HepG2 (cell line): ENCODE measurements around the gene MID1. TPM values are rescaled to one million over a fixed set of nuclear protein-coding genes. Genes with fewer than 3 reads are reported as not detected.

Experiments used
- ATAC-seq: fragments of 200-7000 bp; cut with Tn5 transposase; 3 replicates; pipeline ENCODE4 v1.9.1; 2020; ENCODE audit warnings: mild to moderate bottlenecking, moderate library complexity
- BruUV-seq: library from RNA; stranded (reverse); fragments of 400-500 nt; replicated peaks from 2 replicates; lab custom pipeline; 2021; lab: Mats Ljungman, UMichigan
- CTCF ChIA-PET: fragments of 300-600 bp; formaldehyde crosslinking; extraction: SDS; loops from one replicate; lab custom pipeline; 2021; ENCODE audit warnings: low total read pairs, inconsistent platforms, low intra/inter-chr PET ratio; lab: Yijun Ruan, JAX
- POLR2A ChIA-PET: fragments of 350-600 bp; sonication (Branson Sonifier 250); formaldehyde crosslinking; loops from one replicate; lab custom pipeline; 2020; ENCODE audit warnings: antibody characterized with exemption, inconsistent platforms; lab: Yijun Ruan, JAX
- DNase-seq: peaks from one replicate; pipeline ENCODE4 v3.0.0-alpha.2; 2015; ENCODE audit warnings: low spot score
- FAIRE-seq: peaks from 3 replicates; lab custom pipeline; 2011; peaks lifted over from hg19 to GRCh38; lab: Jason Lieb, UNC
- H2AFZ ChIP-seq: one replicate; pipeline ENCODE4 v1.6.1; 2011; ENCODE audit warnings: low read length, inconsistent platforms
- H3K27ac ChIP-seq: fragments of 300-600 bp; 3 replicates; pipeline ENCODE4 v1.8.0; 2011; ENCODE audit warnings: mixed run types, mild to moderate bottlenecking, mixed read lengths, low read length, inconsistent platforms; ENCODE audit not compliant: insufficient read depth; ENCODE audit errors: extremely low read length
- H3K27me3 ChIP-seq, 2 experiments: fragments of 200-600 bp in 1 of 2; 2 replicates in 1 of 2; 3 replicates in 1 of 2; pipeline versions ENCODE4 v1.6.0 to v1.8.0; 2011; ENCODE audit warnings: low read length in 2 of 2, mild to moderate bottlenecking in 2 of 2, moderate library complexity in 2 of 2, inconsistent platforms in 1 of 2; ENCODE audit not compliant: insufficient read depth in 2 of 2, control insufficient read depth in 1 of 2
- H3K36me3 ChIP-seq, 2 experiments: fragments of 200-600 bp in 1 of 2; replicated peaks in 1 of 2; 2 replicates in 1 of 2; 3 replicates in 1 of 2; pipeline versions ENCODE4 v1.5.1 to v1.8.0; 2011; ENCODE audit warnings: low read length in 2 of 2, inconsistent platforms in 1 of 2; ENCODE audit not compliant: insufficient read depth in 2 of 2, control insufficient read depth in 1 of 2
- H3K4me1 ChIP-seq: 2 replicates; pipeline ENCODE4 v1.5.1; 2012; ENCODE audit warnings: low read length, inconsistent platforms; ENCODE audit not compliant: insufficient read depth
- H3K4me2 ChIP-seq: 2 replicates; pipeline ENCODE4 v1.6.0; 2011; ENCODE audit warnings: low read depth, low read length, inconsistent platforms
- H3K4me3 ChIP-seq, 3 experiments: fragments of 200-600 bp in 1 of 3; sonication (generic), shearing (Covaris generic) in 1 of 3; replicated peaks in 1 of 3; 2 replicates each; pipeline ENCODE4 v1.5.1; 2011 to 2016; ENCODE audit warnings: low read length in 3 of 3, inconsistent platforms in 2 of 3, low read depth in 2 of 3, mild to moderate bottlenecking in 2 of 3, control low read depth in 1 of 3, mixed read lengths in 1 of 3; ENCODE audit not compliant: insufficient read depth in 1 of 3
- H3K79me2 ChIP-seq: one replicate; pipeline ENCODE4 v1.6.1; 2011; ENCODE audit warnings: low read length, inconsistent platforms; ENCODE audit not compliant: insufficient read depth
- H3K9ac ChIP-seq: 2 replicates; pipeline ENCODE4 v1.6.0; 2011; ENCODE audit warnings: mild to moderate bottlenecking, low read depth, low read length, inconsistent platforms; ENCODE audit not compliant: insufficient read depth
- H3K9me3 ChIP-seq: 2 replicates; pipeline ENCODE4 v1.5.1; 2012; ENCODE audit warnings: mild to moderate bottlenecking, low read length
- H4K20me1 ChIP-seq: 2 replicates; pipeline ENCODE4 v1.6.0; 2011; ENCODE audit warnings: inconsistent platforms, mild to moderate bottlenecking, low read length, moderate library complexity; ENCODE audit not compliant: insufficient read depth
- ARHGAP35 ChIP-seq: sonication (generic); formaldehyde crosslinking; IDR thresholded peaks from 2 replicates; pipeline ENCODE4 v1.9.0; 2022; ENCODE audit warnings: mild to moderate bottlenecking, inconsistent platforms, moderate library complexity, missing genetic modification reagents, borderline replicate concordance
- BHLHE40 ChIP-seq: IDR thresholded peaks from 2 replicates; pipeline ENCODE4 v1.6.1; 2011; ENCODE audit warnings: low read length, improper control_type of control experiment
- CBFB ChIP-seq: sonication (generic); formaldehyde crosslinking; IDR thresholded peaks from 2 replicates; pipeline ENCODE4 v1.4.0; 2020; ENCODE audit warnings: missing genetic modification reagents
- GABPA ChIP-seq, 2 experiments: IDR thresholded peaks; 2 replicates each; pipeline ENCODE4 v1.6.1; 2011 to 2016; ENCODE audit warnings: low read depth in 2 of 2, low read length in 1 of 2, missing biosample characterization in 1 of 2, missing genetic modification characterization in 1 of 2
- ISX ChIP-seq: sonication (generic); formaldehyde crosslinking; conservative IDR thresholded peaks from 2 replicates; pipeline ENCODE4 v1.5.0; 2020; ENCODE audit warnings: missing genetic modification reagents
- ZMYM4 ChIP-seq: sonication (generic); formaldehyde crosslinking; IDR thresholded peaks from 2 replicates; pipeline ENCODE4 v1.8.1; 2023; ENCODE audit warnings: mild to moderate bottlenecking, missing genetic modification reagents
- WGBS: methylation state at CpG from one replicate; pipeline ENCODE4 v1.1.6; 2017; ENCODE audit warnings: low lambda C conversion rate; 5-methylcytosine and 5-hydroxymethylcytosine counted together
- in situ Hi-C: cut with HindIII; loops from 2 replicates; pipeline ENCODE4 v1.10.0; 2017; ENCODE audit warnings: low pct_unique_long_range_greater_than_20kb; ENCODE audit not compliant: extremely low pct_ligation_motif_present
- intact Hi-C: fragments of 100-400 bp; cut with micrococcal nuclease; formaldehyde crosslinking; loops from one replicate; pipeline ENCODE4 v1.10.0; 2022; ENCODE audit not compliant: unreplicated experiment
- polyA plus RNA-seq, 8 experiments: library from polyadenylated mRNA; depleted of rRNA in 3 of 8; stranded (reverse) in 7 of 8; unstranded in 1 of 8; fragments of >200 nt; fragmentation: Illumina TruSeq in 4 of 8; extraction: Trizol in 4 of 8; gene quantifications; 2 replicates each; pipeline versions ENCODE4 v1.2.1 to v1.2.3, GENCODE V29; 2011 to 2016; ENCODE audit warnings: low read depth in 4 of 8, missing spikeins in 1 of 8, mixed read lengths in 1 of 8; ENCODE audit not compliant: insufficient read depth in 1 of 8
- total RNA-seq, 5 experiments: library from RNA; depleted of rRNA; stranded (reverse); fragments of >200 nt; fragmentation: Illumina TruSeq; extraction: Trizol; gene quantifications; 2 replicates each; pipeline ENCODE4 v1.2.3, GENCODE V29; 2016; ENCODE audit warnings: low read depth in 1 of 5

Gene MID1
- total and polyA plus RNA-seq, 2 of the 13 experiments (the other 11 are each of a cell fraction or from before 2014, with no cell fraction given): 0.86 to 1.1 TPM

DNA sequence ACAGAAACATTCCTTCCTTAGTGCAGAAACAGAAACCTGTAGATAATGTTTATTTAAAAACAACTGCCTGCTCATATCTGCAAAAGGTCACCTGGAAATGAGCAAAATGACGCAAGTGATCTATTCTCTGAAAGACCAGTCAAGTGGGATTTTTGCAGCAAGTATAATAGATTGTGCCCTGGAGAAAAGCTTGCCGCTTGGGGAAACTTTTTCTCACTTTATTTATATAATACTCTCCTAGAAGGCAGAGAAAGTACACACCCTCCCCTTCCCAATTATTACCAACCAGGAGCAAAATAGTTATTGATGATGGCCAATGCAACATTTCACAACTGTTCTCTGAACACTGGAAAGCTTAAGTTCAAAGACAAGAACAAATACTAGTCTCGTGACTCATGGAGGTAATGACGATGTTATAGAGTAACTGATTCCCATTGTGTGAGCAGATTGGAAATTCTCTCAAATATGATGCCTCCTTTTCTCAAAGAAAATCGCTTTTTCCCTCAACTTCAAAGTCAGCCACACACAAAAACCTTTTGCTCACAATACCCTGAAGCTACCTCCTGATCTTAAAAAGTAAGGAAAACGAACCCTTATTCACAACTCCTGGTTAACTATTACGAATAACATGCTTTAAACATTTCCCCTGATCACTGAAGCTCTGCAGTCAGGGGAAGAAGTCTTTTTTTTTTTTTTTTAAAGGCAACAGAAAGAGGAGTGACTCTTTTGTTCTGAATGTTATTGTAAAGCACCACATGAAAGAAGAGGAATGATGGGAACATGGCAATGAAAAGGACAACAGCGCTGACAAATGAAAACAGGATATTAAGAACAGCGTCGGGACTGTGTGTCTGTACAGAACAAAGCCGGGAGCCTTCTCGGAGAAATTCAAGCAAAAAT, 41.0 kb downstream of the MID1 start:
- ChIA-PET CTCF (no interaction called here), POLR2A (no interaction called here)
- no peak overlapping the region; a peak in 1 of 6 replicates for H3K4me3 ChIP-seq
- WGBS: 12% methylated on average over 12 of the region's 12 CpGs
- no peaks in the 10 kb centered on the region for H3K9me3 ChIP-seq
- in situ Hi-C loops (no loop called here), intact Hi-C loops (no loop called here)
- BruUV-seq: no TSS peak
- no peak overlapping the region for H3K27ac ChIP-seq
- H3K9ac ChIP-seq: peak overlapping the region; percentile 15; the same call in 1 of the 2 replicates
- no peak for TF ChIP-seq ISX
- TF ChIP-seq BHLHE40: 0 out of 2 replicates have a peak, but pooled peaks have one; percentile 25
- peaks cover 8% of the 10 kb centered on the region; the same call in 1 of the 2 replicates for H3K4me1 ChIP-seq
- ATAC-seq (no peak), FAIRE-seq (peak; percentile 69), DNase-seq (peak; percentile 62)
- H4K20me1 ChIP-seq: no peaks in the 10 kb centered on the region
- no peaks in the 10 kb centered on the region for H3K79me2 ChIP-seq
- peak overlapping the region; percentile 18; the same call in 1 of the 2 replicates for H3K4me2 ChIP-seq
- H3K36me3 ChIP-seq: no peaks in the 10 kb centered on the region
- no peaks in the 10 kb centered on the region for H3K27me3 ChIP-seq
- H2AFZ ChIP-seq: peak overlapping the region; percentile 63

DNA sequence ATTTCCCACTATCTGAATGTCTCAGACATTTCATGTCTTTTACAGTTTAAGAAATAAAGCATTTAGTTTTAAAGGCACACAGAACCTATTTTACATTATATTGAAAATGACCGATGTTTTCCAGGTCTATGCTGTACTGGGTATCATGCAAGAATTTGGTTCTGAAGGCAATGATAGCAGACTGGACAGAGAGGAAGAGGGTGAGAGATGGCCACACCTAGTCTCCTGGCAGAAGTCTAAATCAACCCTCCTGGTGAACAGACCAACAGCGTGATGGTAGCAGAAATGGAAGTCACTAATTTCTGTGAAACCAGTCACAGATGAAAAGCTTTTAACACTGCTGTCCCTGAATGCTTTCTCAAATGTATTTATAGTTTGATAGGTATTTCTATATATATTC, 41.9 kb downstream of the MID1 start:
- intact Hi-C loops: no loop called here
- ChIA-PET POLR2A (no interaction called here), CTCF (no interaction called here)
- H3K9me3 ChIP-seq: no peaks in the 10 kb centered on the region
- in situ Hi-C loops: no loop called here
- no peaks in the 10 kb centered on the region for H3K27me3 ChIP-seq
- H3K9ac ChIP-seq: no peak overlapping the region
- no peak overlapping the region for H3K27ac ChIP-seq
- no TSS peak for BruUV-seq
- H3K4me2 ChIP-seq: no peak overlapping the region
- H2AFZ ChIP-seq: no peak overlapping the region
- H3K36me3 ChIP-seq: no peaks in the 10 kb centered on the region
- no peaks in the 10 kb centered on the region for H3K79me2 ChIP-seq
- ATAC-seq (no peak), DNase-seq (no peak), FAIRE-seq (no peak)
- no peaks in the 10 kb centered on the region for H4K20me1 ChIP-seq
- TF ChIP-seq GABPA (IDR thresholded peaks at IDR 0.05; ENCODE audit: low read depth, low read length): no peak
- no peak for TF ChIP-seq GABPA (CRISPR knock-in tag; IDR thresholded peaks at IDR 0.05; ENCODE audit: low read depth)
- no peak for TF ChIP-seq ARHGAP35 (CRISPR knock-in tag)
- no peak for TF ChIP-seq CBFB (CRISPR knock-in tag)
- no peak for TF ChIP-seq ZMYM4
- WGBS: 58% methylated on average over 2 of the region's 2 CpGs
- no peak overlapping the region for H3K4me3 ChIP-seq
- peaks cover 8% of the 10 kb centered on the region; the same call in 1 of the 2 replicates for H3K4me1 ChIP-seq
